ENCODE data around the gene HEPACAM2.

HEPACAM2 gene

DNA sequence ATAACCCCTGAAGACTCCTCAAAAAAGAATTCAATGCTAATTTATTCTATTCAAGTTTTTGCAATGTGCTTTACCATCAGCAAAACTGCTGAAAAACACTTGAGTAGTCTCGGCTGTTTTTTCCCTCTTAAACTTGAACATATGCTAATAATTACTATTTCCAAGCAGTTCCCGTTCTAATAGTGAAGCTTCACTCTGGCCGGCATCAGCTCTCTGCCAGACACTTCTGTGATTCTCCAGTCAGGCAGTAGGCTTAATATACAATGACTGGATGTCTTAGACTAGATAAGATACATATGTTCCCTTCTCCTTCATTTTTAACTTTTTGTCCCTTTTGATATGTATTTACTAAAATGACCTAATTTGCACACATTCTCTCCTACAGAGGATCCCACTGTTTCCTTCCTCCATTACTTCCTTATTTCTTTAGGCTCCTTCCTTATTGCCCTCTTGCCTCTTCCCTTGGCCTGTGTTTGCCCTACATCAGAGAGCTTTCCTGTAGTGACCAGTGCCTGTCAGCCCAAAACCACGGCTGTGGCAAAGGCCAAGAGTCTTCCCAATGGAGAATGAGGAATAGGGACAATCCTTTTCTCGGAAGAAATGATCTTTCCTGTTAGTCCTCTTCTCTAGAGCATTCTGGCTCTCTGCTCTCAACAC is 23.5 kb downstream of the HEPACAM2 start:
- DNase-seq, result no peak

GRCh38 chr7:93198472-93198871 is 27.8 kb downstream of the HEPACAM2 start:
- no peak for DNase-seq

DNA sequence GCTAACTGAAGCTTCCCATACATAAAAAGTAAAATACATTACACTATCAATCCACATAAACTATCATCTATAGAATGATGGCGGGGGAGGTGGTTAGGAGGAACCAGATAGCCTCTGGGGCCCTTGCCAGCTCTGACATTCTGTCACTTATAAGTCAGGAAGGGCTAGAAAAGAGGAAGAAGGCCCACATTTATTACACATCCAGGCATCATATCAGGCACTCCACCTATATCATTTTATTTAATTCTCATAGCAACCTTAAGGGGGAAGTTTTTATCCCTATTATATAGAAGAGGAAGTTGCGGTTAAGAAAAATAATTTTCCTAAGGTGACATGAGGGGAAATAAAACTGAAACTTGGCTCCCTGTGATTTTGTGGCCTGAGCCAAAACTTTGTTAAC is 29.9 kb downstream of the HEPACAM2 start:
- DNase-seq, result no peak

- DNase-seq, result no peak
Measured at GRCh38 chr7:93194386-93194785, 31.9 kb downstream of the HEPACAM2 start.

DNA sequence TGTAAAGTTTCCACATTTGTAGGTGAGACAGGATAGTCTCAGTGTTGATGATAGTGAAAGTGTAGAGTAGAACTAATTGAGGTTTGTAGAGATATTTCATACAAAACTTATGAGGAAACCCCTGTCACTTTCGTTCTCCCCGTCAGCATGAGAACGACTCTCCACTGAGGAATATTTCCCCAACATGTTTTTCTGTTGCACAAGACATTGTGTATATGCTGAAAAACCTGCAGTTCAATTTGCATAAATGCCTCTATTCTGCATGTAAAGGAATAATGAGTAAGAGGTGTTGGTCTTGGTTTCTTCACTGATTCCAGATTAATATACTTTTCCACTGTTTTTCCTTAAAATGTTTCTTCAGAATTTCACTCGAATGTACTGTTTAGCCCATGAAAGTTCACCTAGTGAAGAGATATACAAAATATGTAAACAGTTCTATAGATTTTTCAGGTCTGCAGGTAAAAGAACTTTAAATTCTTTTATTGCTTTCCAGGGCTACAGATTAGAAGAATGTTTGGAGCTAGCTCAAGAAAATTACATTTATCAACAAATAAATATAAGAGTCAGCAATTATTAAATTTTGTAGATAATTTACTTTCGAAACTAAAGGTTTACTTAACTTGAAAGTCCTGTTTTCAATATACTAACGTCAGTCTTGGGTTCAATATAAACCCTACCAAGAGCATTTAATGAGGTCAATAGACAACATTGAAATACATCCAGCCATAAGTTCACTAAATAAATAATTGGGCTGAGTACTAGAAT is 37.2 kb downstream of the HEPACAM2 start:
- no peak for DNase-seq

DNA sequence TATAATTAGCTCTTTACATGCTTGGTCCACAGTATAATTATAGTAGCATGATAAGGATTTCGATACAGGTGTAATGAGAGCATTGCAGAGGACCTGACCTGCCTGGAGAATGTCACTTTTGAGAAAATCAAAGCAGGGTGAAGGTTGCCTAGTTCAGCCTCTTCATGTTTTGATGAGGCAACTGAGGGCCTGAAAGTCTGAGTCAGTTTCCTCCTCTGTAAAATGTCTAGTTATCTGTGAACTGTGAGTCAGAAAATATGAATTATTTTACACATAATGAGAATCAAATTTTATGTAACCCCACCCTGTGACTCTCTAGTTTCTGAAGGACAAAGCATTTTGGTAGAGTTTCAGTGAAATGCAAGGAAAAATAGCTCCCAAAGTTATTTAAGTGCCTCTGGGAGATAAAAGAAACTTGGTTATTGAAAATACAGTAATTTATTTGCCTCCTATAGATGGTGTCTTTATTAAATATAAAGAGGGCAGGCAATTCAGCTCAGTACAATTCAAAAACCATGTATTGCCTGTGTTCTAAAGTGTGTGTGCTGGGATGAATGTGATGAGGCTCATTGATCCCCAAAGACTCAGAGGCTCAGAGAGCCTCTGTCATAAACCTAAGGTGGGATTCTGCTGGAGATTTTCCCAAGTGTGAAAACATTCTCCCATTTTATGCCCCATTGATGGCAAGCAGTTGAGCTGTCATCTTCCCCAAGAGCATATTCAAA is 40.8 kb downstream of the HEPACAM2 start:
- no peak for DNase-seq

- no peak for DNase-seq
Measured at GRCh38 chr7:93179173-93179572, 47.1 kb downstream of the HEPACAM2 start.

DNA sequence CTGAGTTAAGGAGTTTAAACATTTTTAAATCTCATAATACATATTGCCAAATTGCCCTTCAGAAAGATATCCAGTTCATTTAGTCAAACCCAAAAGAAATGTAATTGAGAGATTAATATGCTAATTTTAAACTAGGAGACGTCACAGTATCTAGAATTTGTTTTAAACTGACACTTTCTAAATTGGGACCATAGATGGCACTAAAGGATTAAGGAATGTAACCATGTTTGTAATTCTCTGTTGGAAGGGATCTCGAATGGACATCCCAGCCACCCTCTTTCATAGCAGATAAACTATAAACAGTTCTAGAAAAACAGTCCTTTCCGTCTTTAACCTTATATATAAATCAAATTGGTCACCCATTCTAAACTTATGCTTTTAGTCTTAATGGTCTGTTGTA is 48.1 kb downstream of the HEPACAM2 start:
- peak; percentile 2 for DNase-seq

DNA sequence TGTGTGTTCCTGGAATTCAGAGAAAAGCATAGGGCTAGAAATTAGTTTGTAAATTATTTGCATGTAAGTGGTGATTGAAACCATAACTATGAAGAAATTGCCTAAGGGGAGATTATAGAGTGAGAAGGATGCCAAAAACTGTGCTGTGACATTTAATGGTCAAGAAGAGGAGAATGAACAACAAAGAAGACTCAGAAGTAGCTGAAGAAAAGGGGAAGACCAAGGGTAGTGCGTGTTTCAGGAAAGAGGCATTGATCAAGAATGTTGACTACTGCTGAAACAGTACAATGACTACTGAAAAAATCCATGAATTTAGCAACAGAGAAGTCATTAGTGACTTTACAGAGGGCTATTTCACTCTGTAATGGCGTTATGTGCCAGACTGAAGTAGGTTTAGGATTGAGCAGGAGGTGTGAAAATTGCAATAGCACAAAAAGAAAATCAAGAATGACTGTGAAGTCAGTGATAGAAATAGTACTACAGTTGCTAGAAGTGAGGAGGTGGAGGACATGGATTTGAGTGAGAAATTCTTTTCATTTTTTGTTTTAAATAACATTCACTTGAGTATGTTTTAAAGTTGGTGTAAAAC is 49.2 kb downstream of the HEPACAM2 start:
- DNase-seq, result no peak

DNA sequence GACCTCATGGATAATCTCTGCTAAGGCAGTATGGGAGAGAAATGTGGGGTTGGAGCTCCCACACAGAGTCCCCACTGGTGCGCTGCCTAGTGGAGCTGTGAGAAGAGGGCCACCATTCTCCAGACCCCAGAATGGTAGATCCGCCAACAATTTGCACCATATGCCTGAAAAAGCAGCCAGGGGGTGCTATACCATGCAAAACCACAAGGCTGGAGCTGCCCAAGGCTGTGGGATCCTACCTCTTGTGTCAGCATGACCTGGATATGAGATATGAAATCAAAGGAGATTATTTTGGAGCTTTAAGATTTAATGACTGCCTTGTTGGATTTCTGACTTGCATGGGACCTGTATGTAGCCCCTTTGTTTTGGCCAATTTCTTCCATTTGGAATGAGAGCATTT is 51.0 kb downstream of the HEPACAM2 start:
- no peak for DNase-seq

DNA sequence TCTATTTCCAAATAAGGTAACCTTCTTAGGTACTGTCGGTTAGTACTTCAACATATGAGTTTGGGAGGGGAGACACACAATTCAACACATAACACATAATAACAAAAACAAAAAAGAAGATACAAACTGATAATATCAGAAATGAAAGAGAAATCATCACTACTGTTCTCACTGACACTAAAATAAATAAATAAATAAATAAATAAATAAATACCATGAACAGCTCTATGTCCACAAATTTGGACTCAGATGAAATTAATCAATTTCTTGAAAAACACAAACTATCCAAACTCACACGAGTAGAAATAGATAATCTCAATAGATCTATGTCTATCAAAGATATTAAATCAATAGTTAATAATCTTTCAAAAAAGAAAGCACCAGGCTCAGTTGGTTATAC is 53.6 kb downstream of the HEPACAM2 start:
- no peak for DNase-seq

DNA sequence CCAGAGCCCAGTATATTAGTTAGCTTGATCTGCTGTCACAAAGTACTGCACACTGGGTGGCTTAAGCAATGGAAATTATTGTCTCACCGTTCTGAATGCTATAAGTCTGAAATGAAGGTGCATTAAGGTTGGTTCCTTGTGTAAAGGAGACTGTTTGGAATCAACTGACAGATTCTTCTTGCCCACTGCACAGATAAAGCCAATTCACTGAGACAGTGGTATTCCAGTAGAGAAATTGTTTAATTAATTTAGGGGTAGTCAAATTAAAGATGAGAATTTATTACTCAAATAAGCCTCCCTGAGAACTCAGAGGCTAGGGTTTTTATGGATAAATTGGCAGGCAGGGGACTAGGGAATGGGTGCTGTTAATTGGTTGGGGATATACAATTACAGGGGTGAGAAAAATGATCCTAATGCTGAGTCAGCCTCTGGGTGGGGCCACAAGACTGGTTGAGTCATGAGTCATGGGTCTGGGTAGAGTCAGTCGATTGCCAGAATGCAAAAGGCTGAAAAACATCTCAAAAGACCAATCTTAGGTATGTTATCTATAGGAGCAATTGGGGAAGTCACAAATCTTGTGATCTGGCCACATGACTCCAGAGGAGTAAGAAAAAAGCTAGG is 54.6 kb downstream of the HEPACAM2 start:
- no peak for DNase-seq

DNA sequence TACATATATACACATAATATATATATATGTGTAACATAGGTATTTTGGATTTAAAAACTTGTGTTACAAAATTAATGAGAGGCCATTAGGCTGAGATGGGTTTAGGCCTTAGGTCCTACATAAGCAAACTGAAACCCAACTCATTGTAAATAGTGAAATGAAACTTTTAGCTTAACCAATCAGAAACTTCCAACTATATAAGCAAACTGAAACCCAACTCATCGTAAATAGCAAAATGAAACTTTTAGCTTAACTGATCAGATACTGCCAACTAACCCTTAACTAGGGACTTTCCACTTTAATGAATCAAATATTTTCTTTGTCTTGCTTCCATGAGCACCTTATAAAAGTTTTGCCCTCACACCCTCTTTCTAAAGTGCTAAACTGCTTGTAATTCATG is 60.8 kb downstream of the HEPACAM2 start:
- no peak for DNase-seq

DNA sequence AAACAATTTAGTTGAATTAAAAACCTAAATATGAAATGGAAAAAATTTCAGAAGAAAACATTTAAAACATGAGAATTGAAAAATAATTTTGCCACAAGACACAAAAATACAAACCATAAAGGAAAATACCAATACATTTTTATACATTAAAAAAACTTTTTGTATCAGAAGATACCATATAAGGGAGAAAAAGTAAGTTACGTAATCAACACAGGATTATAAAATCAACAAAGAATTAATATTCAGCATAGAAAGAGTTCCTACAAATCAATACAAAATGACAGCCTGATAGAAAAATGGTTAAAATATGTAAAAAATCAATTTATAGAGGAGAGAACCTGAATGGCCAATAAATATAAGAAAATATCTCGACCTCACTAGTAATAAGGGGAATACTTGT is 61.5 kb downstream of the HEPACAM2 start:
- no peak for DNase-seq

DNA sequence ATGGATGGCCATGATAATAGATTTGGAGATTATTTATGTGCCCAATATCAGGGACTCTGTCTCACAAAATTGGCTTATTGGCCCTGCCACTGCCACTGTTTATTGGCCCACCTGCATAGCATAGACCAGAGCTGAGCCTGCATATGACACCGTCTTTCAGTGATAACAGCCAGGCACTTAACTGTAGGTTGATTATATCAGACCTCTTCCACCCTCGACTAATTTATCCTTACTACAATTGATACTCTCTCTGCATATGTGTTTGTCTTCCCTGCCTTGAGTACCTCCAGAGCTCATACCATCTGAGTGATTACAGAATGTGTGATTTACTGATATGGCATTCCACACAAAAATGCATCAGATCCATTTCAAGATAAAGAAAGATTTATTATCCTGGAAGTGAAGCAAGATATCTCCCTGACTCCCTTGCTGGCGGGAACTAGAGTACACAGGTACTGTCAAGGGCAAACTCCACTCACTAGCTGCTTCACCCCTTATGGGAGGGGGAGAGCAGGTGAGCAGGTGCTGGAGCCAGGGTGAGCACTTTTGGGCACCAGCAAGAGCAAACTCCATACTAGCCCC is 65.0 kb downstream of the HEPACAM2 start:
- DNase-seq, result no peak

DNA sequence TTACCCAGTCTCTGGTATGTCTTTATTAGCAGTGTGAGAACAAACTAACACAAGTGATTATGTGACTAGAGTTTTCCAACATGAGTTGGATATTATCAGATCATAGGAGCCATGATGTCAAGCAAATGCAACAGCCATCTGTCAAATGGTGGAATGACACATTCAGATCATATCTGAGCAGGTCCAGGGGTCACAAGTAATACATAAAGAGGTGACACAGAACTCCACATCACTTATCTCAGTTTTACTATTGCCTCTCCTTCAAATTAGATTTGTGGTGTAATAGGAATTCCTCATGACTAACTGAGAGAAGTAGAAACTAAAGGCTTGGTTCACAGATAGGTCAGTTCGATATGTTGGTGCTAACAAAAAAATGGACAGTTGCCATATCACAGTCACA is 65.9 kb downstream of the HEPACAM2 start:
- DNase-seq, result no peak

DNA sequence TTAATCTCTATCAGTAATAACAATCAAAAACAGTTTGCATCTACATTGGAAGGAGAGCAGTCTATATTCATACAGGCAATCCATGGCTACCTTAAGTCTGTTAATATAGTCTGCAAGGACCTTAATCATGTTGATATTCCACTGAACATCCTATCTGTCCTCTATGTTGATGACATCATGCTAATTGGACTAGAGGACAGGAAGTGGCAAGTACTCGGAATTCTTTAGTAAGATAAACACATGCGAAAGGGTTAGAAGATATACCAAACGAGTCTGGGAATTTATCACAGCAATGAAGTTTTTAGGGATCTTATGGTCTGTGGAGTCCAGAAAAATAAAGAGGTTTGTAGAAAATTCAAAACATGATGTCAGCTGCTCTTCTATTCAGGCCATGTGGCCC is 66.8 kb downstream of the HEPACAM2 start:
- DNase-seq, result no peak

- no peak for DNase-seq
Measured at GRCh38 chr7:93156884-93157283, 69.4 kb downstream of the HEPACAM2 start.

- DNase-seq, result peak; percentile 1
Measured at GRCh38 chr7:93150200-93150835, 76.0 kb downstream of the HEPACAM2 start.

DNA sequence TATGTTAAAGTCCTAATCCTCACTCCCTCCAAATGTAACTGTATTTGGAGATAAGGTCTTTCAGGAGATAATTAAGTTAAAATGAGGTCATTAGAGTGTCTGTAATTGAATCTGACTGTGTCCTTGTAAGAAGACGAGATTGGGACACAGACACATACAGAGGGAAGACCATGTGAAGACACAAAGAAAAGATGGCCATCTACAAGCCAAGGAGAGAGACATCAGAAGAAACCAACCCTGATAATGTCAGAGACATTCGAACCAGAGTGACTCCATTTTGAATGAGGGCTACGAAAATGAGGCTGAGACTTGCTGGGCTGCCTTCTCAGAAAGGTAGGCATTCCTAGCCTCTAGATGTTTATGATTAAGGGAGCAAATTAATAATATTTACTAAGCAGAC is 77.5 kb downstream of the HEPACAM2 start:
- DNase-seq, result no peak

DNA sequence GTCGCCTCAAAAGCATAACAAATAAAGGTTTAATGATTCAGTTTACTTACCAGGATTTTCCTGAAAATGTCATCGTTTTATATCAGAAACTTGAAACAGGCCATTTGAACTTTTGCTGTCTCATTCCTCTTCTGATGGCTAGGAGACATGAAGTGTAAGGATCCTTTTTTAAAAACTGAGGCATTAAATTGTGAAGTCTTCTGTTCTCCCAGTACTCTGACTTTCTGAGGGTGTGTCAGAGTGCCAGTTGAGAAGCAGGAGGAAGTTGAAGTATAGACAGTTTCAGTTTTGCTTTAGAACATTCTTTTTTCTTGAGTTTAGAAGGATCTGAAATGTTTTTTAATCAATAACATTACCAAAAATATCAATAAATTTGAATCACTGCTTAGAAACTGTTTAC is 78.1 kb downstream of the HEPACAM2 start, which contains the start of gene SAMD9L:
SAMD9L (minus strand) TSS at position 242 of the 400 bp plus-strand sequence. CDS start 12,414 bp downstream, outside the sequence.
- DNase-seq, result no peak

- DNase-seq, result peak; percentile 49
Measured at GRCh38 chr7:93147363-93147762, 78.9 kb downstream of the HEPACAM2 start.
